Activated CD4-positive, alpha-beta T cell treated with anti-CD3 and anti-CD28 coated beads, Interleukin-2, amount 50 U/mL, for 24 hours (primary cell): Measurements from ENCODE around the gene PACS2.
"Not testable (repeated sequence)": the region's sequence is repeated elsewhere in the genome, so short reads cannot be mapped to it uniquely, and the experiment has no call there.

Source experiments
- DNase-seq, 2 donors: peaks; one replicate each; pipeline ENCODE4 v3.0.0-alpha.2; 2020; ENCODE audit warnings: low read depth in 1 of 2, low spot score in 1 of 2

Gene PACS2

DNA sequence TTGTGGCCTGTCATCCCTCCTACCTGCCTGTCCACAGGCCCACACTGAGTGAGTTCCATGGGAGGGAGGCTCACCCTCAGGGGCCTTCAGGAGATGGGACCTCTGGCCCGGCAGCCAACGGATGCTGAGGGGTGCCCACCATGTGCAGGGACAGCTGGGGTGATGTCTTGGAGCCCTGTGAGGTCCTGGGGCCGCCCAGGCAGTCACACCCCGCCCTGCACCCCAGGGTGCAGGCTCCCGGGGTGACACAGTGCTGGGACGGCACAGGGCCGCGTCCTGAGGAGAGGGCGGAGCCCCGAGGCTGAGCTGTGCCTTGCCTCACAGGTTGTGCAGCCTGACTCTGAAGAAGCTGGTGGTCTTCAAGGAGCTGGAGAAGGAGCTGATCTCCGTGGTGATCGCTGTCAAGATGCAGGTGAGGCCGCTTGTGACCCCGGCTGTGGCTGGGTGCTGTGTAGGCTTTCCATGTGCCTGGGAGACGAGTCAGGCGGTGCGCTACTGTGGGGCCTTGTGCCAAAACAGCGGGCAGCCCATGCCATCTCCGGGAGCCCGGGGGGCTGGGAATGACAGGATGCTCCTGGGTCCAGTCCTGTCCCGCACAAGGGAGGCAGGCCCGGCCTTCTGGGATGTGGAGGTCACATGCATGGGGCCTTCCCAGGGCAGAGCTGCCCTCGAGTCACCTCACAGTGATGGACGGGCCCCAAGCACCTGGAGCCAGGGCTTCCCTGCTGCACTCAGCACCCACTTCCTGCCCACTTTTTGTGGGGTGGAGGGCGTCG lies 33.8 kb downstream of the PACS2 start:
- no peak for DNase-seq

GRCh38 chr14:105348945-105349699 lies 34.6 kb downstream of the PACS2 start:
- no peak for DNase-seq

GRCh38 chr14:105349992-105350391 lies 35.4 kb downstream of the PACS2 start:
- DNase-seq = no peak

GRCh38 chr14:105350450-105351244 lies 36.1 kb downstream of the PACS2 start:
- DNase-seq = no peak

DNA sequence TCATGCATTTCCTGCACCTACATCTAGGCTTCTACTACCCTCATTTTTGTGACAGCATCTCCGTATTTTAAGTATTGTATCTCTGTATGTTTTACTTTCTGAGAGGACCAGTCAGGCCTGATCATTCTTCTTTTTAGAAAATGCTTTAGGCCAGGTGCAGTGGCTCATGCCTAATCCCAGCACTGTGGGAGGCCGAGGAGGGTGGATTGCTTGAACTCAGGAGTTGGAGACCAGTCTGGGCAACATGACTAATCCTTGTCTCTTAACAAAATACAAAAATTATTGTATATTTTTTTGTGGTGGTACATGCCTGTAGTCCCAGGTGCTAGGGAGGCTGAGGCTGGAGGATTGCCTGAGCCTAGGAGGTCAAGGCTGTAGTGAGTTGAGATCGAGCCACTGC lies 36.9 kb downstream of the PACS2 start:
- no peak for DNase-seq

- DNase-seq = peak; percentile 73 to 88
These were observed 37.6 kb downstream of the PACS2 start for GRCh38 chr14:105351920-105352851.

DNA sequence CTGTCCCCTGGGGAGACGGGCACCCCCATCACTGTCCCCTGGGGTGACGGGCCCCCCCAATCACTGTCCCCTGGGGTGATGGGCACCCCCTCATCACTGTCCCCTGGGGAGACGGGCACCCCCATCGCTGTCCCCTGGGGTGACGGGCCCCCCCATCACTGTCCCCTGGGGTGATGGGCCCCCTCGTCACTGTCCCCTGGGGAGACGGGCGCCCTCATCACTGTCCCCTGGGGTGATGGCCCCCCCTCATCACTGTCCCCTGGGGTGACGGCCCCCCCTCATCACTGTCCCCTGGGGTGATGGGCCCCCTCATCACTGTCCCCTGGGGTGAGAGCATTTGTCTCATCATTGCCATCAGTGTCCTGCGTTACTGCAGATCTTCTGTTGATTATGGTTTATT lies 38.6 kb downstream of the PACS2 start:
- DNase-seq = no peak

GRCh38 chr14:105354541-105354940 lies 40.0 kb downstream of the PACS2 start:
- DNase-seq = no peak

DNA sequence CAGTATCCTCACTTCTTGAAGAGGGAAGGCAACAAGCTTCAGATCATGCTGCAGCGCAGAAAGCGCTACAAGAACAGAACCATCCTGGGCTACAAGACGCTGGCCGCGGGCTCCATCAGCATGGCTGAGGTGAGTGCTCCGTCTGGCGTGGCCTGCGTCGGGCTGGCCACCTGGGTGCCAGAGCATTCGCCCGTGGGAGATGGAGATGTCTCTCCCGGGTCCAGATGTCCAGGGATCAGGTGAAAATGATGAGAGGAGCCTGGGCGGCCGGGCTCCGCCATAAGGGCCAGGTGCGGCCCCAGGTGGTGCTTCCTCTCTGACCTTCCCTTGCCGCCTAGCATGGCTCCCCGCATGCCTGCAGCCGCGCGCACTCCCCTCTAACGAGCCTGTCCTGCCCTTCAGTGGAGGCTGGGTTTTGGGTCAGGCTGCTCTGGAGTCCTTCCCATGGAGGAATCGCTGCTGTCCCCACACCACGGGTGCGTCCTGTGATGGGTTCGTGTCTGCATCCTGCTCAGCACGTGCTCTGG lies 40.6 kb downstream of the PACS2 start:
- no peak for DNase-seq

DNA sequence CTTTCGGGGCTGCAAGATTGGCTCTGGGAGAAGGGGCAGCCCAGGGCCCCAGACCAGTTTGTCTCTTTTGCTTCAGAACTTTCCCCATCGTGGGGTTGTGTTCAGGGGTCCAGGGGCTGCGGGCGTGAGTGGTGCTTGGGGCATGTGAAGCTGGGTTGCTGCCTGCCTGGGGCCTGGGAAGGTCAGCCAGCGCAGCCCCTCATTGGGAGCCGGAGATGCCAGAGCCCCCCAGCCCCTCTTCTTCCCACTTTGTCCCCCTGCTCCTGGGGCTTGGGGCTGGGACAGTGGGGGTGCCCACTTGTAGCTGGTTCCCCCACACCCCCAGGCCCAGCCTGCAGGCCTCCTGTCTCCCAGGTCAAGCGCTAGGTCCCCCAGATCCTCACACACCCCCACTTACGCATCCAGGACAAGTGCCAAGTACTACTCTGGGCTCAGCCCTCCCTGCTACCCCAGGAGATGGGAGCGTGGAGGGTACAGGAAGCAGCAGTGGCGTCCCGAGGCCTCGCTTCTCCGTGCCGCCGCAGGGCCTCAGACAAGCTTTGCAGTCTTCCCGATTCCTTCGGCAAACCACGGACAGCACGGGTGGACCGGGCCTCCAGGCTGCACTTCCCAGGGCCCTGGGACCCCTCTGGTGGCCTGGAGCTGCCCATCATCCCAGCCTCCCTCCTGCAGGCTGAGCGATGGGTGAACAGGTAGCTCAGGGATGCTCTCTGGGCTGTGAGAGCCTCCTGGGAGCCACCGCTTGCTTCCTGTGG lies 41.5 kb downstream of the PACS2 start:
- no peak for DNase-seq

DNA sequence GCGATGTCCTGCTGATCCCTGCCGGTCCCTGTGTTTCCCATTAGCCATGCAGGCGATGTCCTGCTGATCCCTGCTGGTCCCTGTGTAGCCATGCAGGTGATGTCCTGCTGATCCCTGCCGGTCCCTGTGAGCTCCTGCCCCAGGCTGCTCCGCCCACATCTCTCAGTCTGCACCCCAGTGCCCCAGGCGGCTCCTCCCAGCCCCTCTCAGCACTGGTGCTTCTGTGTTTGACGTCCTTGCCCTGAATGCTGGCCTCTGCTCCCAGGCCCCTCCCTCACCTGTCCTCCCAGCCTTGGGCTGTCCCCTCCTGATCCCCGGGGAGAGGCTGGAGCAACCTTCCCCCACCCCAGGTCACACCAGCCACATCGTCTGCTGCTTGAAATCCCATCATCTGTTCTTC lies 42.4 kb downstream of the PACS2 start:
- no peak for DNase-seq

GRCh38 chr14:105357626-105358025 lies 43.1 kb downstream of the PACS2 start:
- DNase-seq = no peak

GRCh38 chr14:105358140-105358846 lies 43.7 kb downstream of the PACS2 start:
- no peak for DNase-seq

GRCh38 chr14:105358943-105359342 lies 44.4 kb downstream of the PACS2 start:
- DNase-seq = no peak

DNA sequence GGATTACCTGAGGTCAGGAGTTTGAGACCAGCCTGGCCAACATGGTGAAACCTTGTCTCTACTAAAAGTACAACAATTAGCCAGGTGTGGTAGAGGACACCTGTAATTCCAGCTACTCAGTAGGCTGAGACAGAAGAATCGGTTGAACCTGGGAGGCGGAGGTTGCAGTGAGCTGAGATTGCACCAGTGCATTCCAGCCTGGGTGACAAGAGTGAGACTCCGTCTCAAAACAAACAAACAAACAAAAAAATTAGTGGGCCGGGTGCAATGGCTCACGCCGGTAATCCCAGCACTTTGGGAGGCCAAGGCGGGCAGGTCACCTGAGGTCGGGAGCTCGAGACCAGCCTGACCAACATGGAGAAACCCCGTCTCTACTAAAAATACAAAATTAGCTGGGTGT lies 46.9 kb downstream of the PACS2 start:
- DNase-seq = not testable (repeated sequence)

GRCh38 chr14:105363847-105364708 lies 49.5 kb downstream of the PACS2 start:
- DNase-seq = no peak

DNA sequence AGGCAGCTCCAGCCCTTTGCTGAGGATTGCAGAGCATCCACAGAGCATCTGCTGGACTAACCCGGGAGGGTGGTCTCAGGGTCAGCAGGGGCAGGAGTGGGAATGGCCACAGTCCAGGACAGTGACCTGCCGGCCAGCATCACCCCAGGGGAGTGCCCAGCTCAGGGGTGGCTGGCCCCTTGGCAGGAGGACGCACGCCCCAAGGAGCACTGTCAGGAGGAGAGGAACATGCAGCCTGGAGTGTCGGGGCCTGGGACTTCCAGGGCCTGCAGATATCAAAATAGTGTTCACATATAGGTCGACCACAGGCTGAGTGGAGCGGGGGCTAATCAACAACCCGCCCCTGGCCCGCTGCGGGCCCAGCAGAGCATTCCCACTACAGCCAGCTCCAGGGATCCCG lies 50.6 kb downstream of the PACS2 start:
- no peak for DNase-seq

DNA sequence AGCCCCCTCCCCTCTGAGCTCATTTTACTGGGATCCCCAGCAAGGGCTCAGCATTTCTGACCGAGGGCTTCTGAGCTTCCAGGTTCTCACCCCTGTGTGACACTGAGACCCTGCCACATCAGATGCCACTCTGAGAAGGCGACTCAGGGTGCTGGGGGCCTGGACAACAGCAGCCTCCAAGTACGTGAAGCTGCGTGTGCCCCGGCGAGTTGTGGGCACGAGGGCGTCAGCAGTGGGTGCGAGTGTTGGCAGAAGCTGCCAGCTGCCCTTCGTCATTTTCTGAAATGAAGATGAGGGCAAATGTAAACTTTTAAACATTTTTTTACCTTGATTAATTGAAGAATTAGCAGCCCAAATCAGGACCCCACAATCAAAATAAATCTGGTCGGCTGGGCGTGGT lies 51.1 kb downstream of the PACS2 start:
- DNase-seq = no peak
